GM18873 (cell line): ENCODE data around the gene NDUFS6.
A peak's percentile ranks its signal among the peaks of the same experiment; 100 is the strongest.

Source experiments
- ATAC-seq: cut with Tn5 transposase; IDR thresholded peaks from one replicate; pipeline ENCODE4 v1.9.1; 2021; ENCODE audit warnings: mild to moderate bottlenecking, moderate library complexity, moderate number of reproducible peaks; ENCODE audit not compliant: unreplicated experiment, low FRiP score

NDUFS6 gene

DNA sequence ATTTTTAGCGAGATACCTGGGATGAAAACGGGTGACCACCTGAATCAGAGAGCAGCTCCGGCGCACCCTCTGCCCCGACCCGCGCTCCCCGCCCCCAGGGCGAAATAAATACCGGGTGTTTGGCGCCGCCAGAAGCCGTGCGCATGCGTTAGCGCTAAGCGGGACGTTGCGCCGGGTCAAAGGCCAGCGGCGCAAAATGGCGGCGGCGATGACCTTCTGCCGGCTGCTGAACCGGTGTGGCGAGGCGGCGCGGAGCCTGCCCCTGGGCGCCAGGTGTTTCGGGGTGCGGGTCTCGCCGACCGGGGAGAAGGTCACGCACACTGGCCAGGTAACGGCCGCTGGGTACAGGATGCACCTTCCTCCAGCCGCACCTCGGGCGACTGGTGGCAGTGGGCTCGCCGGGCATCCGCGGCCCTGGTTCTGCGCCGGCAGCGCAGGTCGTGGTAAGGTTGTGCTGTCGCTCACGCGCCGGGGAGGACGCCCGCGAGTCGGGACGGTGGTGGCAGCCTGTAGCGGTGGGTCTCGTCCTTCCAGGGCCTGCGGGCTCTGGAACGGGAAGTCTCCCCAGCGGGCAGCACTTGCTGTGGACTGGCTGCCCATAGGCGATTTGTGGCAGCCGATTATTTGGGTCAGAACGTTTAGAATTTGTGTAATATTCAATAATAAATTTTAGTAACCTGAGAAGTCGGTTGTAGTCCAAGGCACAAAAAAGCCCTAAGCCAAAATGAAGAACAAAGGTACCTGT is at the start of gene NDUFS6:
Gene NDUFS6, plus strand, starts transcription at position 186 of the 745 bp plus-strand sequence. Its CDS starts 11 bp downstream, at position 197.
- peak; percentile 45 for ATAC-seq

- no peak for ATAC-seq
Measured at GRCh38 chr5:1751864-1752822, 49.1 kb upstream of the NDUFS6 start.

- ATAC-seq, result no peak
Measured at GRCh38 chr5:1752881-1753280, 48.3 kb upstream of the NDUFS6 start.

DNA sequence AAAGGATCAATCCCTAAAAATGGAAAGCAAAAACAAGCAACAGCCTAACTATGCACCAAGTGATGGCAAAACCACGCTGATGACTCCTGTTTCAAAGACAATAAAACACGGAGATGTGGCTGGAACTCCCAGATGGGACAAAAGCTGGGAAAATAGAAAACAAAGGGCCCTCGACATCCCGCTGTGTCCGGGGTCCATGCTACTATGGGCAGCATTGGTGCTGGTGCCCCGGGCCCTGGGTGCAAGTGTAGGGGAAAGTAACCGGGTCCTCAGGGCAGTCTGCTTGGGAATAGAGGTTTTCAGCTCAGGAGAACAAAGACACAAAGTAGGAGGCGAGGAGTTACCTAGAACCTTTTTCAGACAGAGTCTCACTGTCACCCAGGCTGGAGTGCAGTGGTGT is 47.7 kb upstream of the NDUFS6 start:
- ATAC-seq, result no peak

GRCh38 chr5:1754531-1755220 is 46.5 kb upstream of the NDUFS6 start:
- ATAC-seq, result no peak

DNA sequence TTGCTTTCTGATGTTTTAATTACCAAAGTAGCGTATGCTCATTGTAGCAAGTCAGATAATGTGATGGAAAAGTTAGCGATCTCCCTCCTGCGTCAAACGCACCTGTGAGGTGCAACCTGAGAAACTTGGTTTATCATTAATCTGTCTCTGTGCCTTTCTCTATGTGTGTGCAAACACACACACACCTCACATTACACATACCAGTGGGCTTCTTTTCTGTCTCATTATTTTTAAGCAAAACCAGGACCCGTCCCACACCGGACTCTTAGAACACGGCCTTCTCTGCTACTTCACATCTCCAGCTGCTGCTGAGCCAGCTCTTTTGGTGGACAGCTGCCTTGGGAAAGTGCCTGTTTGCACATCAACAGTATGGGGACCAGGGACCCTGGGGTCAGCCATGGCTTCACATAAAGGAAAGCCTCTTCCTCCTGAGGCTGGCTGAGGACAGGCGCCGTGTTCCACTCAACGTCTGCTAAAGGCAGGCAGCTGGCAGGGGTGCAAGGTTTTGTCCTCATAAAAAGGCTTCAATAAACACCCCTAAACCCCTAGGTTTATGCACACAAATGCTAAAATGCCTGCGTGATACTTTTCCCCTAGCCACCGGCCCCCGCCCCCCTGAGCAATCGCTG is 45.8 kb upstream of the NDUFS6 start:
- no peak for ATAC-seq

DNA sequence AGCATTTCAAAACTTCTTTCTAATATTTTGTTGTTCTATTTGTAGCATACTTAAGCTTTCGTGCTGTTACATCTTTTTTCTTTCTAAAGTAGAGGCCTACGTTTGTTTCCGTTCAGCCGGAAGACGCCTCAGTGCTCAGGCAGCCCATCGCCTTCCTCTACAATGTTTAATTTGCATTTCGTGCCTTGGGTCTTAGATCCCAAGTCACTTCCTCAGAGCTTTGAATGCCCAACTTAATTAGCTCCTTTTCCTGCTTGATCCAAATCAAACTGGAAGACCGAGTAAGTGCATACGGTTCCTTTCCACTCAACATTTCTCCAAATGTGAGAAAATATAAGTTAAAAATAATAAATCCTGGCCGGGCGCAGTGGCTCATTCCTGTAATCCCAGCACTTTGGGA is 44.7 kb upstream of the NDUFS6 start:
- no peak for ATAC-seq

- ATAC-seq, result no peak
Measured at GRCh38 chr5:1757511-1757910, 43.7 kb upstream of the NDUFS6 start.

DNA sequence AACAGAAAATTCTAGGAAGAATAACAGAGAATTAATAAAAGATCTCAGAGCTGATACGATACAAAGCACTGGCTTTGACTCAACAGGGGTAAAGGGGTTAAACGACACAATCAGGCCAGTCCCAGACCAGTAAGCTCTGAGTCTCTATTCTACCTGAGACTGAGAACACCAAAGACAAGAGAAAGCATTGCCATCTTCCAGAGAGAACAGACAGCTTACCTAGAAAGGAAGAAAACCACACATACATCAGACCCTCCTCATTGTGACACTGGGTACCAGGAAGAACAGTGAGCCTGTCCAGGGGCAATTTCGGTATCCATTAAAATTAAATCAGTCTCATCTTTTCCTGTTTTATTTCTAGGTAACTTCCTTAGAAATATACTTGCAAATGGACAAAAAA is 42.6 kb upstream of the NDUFS6 start:
- ATAC-seq, result no peak

DNA sequence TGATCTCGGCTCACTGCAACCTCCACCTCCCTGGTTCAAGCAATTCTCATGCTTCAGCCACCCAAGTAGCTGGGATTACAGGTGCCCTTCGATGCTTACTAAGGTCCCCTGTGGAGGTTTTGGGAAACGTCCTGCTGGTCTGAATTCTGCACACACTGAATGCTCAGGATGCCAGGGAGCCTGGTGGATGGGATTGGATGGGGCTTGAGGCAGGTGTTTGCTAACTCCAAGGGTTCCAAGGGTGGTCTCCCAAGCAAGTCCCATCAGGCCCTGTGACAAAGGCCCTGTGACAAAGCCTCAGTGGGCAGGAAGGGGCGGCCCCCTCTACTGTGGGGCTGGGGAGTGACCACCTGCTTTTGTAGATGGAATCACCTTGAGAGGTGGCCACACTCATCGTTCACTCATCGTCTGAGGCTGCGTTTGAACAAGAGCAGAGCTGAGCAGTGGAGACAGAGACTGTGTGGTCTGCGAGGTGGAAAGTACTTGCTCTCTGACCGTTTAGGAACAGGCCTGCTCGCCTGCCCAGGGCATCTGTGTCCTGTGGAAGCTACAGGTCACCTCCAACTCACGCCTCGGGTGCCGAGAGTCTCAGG is 41.7 kb upstream of the NDUFS6 start:
- ATAC-seq, result no peak

GRCh38 chr5:1760231-1760630 is 41.0 kb upstream of the NDUFS6 start:
- ATAC-seq, result no peak

- ATAC-seq, result no peak
Measured at GRCh38 chr5:1760656-1761452, 40.4 kb upstream of the NDUFS6 start.

- no peak for ATAC-seq
Measured at GRCh38 chr5:1761453-1761755, 39.8 kb upstream of the NDUFS6 start.

GRCh38 chr5:1762121-1762882 is 38.9 kb upstream of the NDUFS6 start:
- no peak for ATAC-seq

- no peak for ATAC-seq
Measured at GRCh38 chr5:1762883-1763547, 38.2 kb upstream of the NDUFS6 start.

- no peak for ATAC-seq
Measured at GRCh38 chr5:1763548-1763911, 37.7 kb upstream of the NDUFS6 start.

DNA sequence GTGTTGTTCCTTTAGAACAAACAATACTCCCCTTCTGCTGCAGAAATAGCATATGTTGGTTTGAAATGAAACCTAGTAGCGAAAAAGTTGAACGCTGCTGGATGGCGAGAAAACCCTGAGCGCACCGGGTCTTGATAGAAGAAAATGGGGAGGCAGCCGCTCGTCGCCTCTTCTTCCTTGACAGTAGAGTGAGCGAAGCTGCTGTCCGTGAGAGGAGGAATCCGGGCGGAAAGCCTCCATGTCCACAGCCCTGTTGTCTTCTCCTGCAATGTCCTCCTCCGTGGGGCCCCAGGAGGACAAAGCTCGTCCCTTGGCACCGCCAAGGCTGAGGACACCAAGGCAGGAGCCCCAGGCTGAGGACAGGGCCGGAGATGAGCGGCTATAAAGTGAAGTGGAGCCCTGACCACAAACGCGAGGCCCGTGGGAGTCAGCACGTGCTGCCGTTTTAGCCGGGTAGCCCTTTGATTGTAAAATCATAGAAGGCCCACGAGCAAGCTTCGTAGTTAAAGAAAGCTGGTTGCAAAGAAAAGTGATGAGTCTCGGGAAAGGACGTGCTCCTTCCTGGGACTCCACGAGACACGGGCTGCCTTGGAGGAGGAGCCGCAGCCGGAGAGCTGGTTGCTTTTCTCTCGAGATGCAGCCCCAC is 37.1 kb upstream of the NDUFS6 start:
- no peak for ATAC-seq

DNA sequence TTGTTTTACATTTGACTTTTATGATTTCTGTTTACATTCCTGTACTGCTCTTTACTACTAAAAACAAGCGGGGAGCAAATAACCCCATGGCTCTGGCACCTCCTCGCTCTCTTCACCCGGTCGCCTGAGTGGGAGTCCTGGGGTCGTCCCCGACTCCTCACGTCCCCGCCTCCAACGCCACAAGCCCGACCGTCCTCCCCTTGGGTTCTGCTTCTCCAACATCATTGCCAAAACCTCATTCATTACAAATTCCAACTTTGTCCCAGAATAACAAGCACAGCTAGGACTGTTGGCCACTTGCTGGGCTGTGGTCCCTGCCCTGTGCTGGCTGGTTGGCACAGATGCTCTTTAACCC is 36.6 kb upstream of the NDUFS6 start:
- ATAC-seq, result no peak
